ENCODE measurements around the gene TMEM243. TPM values are rescaled to one million over a fixed set of nuclear protein-coding genes. Genes with fewer than 3 reads are reported as not detected.
A peak's percentile ranks its signal among the peaks of the same experiment; 100 is the strongest.

TMEM243 gene
- total and polyA plus RNA-seq, 2 experiments from 2014 or later: 52.7 to 76.9 TPM

GRCh38 chr7:87202208-87202607 lies 17.3 kb downstream of the TMEM243 start:
- H3K4me1 ChIP-seq (ENCODE audit: insufficient read depth): no peaks in the 10 kb centered on the region; the same call in 1 of the 2 replicates
- H3K4me3 ChIP-seq: no peak overlapping the region
- H3K27me3 ChIP-seq (replicated peaks; ENCODE audit: insufficient read depth): no peaks in the 10 kb centered on the region
- DNase-seq: no peak
- TF ChIP-seq EZH2phosphoT487 (IDR thresholded peaks at IDR 0.05; ENCODE audit: insufficient read depth, low read depth) (no peak), EZH2 (IDR thresholded peaks at IDR 0.05; ENCODE audit: insufficient read depth, poor library complexity, severe bottlenecking) (no peak)
- no peaks in the 10 kb centered on the region for H3K9me3 ChIP-seq (ENCODE audit: low read depth)
- no peaks in the 10 kb centered on the region for H4K20me1 ChIP-seq (ENCODE audit: insufficient read depth)
- peaks cover 66% of the 10 kb centered on the region for H3F3A ChIP-seq (ENCODE audit: insufficient read depth)
- WGBS, 2 experiments (ENCODE audit: low coverage in 1 of 2, low lambda C conversion rate in 2 of 2, missing lambda C conversion rate in 2 of 2): 91 to 100% methylated on average over 1 of the region's 1 CpG
- H3K79me2 ChIP-seq (ENCODE audit: insufficient read depth): peaks cover 98% of the 10 kb centered on the region
- no peak overlapping the region for H3K9ac ChIP-seq
- H3K27ac ChIP-seq: no peak overlapping the region
- no peaks in the 10 kb centered on the region for H3K9me2 ChIP-seq (ENCODE audit: insufficient read depth)
- peaks cover 14% of the 10 kb centered on the region for H3K36me3 ChIP-seq (ENCODE audit: low read depth)
- in situ Hi-C loops (cut with MboI): no loop called here
- no peak overlapping the region for H2AFZ ChIP-seq
- no peak overlapping the region for H3K4me2 ChIP-seq (ENCODE audit: unreplicated experiment)

GRCh38 chr7:87199700-87200450 lies 19.7 kb downstream of the TMEM243 start:
- in situ Hi-C loops (cut with MboI): no loop called here
- TF ChIP-seq EZH2phosphoT487 (IDR thresholded peaks at IDR 0.05; ENCODE audit: insufficient read depth, low read depth) (no peak), EZH2 (IDR thresholded peaks at IDR 0.05; ENCODE audit: insufficient read depth, poor library complexity, severe bottlenecking) (no peak)

GRCh38 chr7:87199241-87199640 lies 20.3 kb downstream of the TMEM243 start:
- in situ Hi-C loops (cut with MboI): no loop called here
- no peak for DNase-seq
- Histone ChIP-seq H3K27me3 (replicated peaks; ENCODE audit: insufficient read depth) (no peaks in the 10 kb centered on the region), H4K20me1 (ENCODE audit: insufficient read depth) (no peaks in the 10 kb centered on the region), H3K9ac (no peak overlapping the region), H2AFZ (no peak overlapping the region), H3K4me2 (ENCODE audit: unreplicated experiment) (no peak overlapping the region), H3K9me3 (ENCODE audit: low read depth) (no peaks in the 10 kb centered on the region), H3K4me1 (ENCODE audit: insufficient read depth) (no peaks in the 10 kb centered on the region; the same call in 1 of the 2 replicates), H3K79me2 (ENCODE audit: insufficient read depth) (peaks cover 90% of the 10 kb centered on the region), H3K9me2 (ENCODE audit: insufficient read depth) (no peaks in the 10 kb centered on the region), H3K36me3 (ENCODE audit: low read depth) (peaks cover 42% of the 10 kb centered on the region), H3K27ac (no peak overlapping the region), H3F3A (ENCODE audit: insufficient read depth) (peaks cover 67% of the 10 kb centered on the region), H3K4me3 (no peak overlapping the region)
- WGBS, 2 experiments (ENCODE audit: low coverage in 1 of 2, low lambda C conversion rate in 2 of 2, missing lambda C conversion rate in 2 of 2): 96% methylated on average over 1 of the region's 1 CpG
- TF ChIP-seq EZH2 (IDR thresholded peaks at IDR 0.05; ENCODE audit: insufficient read depth, poor library complexity, severe bottlenecking): no peak
- no peak for TF ChIP-seq EZH2phosphoT487 (IDR thresholded peaks at IDR 0.05; ENCODE audit: insufficient read depth, low read depth)

More at GRCh38 chr7:87199700-87200450, 19.7 kb downstream of the TMEM243 start:
- WGBS, 2 experiments (ENCODE audit: low coverage in 1 of 2, low lambda C conversion rate in 2 of 2, missing lambda C conversion rate in 2 of 2): 91 to 92% methylated on average over 6 of the region's 6 CpGs
- no peaks in the 10 kb centered on the region for H3K9me3 ChIP-seq (ENCODE audit: low read depth)
- no peaks in the 10 kb centered on the region for H4K20me1 ChIP-seq (ENCODE audit: insufficient read depth)
- H3K4me2 ChIP-seq (ENCODE audit: unreplicated experiment): no peak overlapping the region
- no peaks in the 10 kb centered on the region for H3K4me1 ChIP-seq (ENCODE audit: insufficient read depth)
- H3K27ac ChIP-seq: no peak overlapping the region
- no peak overlapping the region for H3K4me3 ChIP-seq
- no peak overlapping the region for H3K9ac ChIP-seq
- H3K9me2 ChIP-seq (ENCODE audit: insufficient read depth): no peaks in the 10 kb centered on the region
- peaks cover 60% of the 10 kb centered on the region for H3F3A ChIP-seq (ENCODE audit: insufficient read depth)
- peaks cover 96% of the 10 kb centered on the region for H3K79me2 ChIP-seq (ENCODE audit: insufficient read depth)
- H2AFZ ChIP-seq: no peak overlapping the region
- H3K27me3 ChIP-seq (replicated peaks; ENCODE audit: insufficient read depth): no peaks in the 10 kb centered on the region
- H3K36me3 ChIP-seq (ENCODE audit: low read depth): peaks cover 36% of the 10 kb centered on the region
- no peak for DNase-seq

GRCh38 chr7:87193912-87194311 lies 25.6 kb downstream of the TMEM243 start:
- Histone ChIP-seq H3K27me3 (replicated peaks; ENCODE audit: insufficient read depth) (no peaks in the 10 kb centered on the region), H2AFZ (no peak overlapping the region), H3K9me3 (ENCODE audit: low read depth) (no peaks in the 10 kb centered on the region), H3K4me1 (ENCODE audit: insufficient read depth) (no peaks in the 10 kb centered on the region; the same call in 1 of the 2 replicates), H3K79me2 (ENCODE audit: insufficient read depth) (peaks cover 61% of the 10 kb centered on the region), H3K27ac (peak overlapping the region; percentile 38), H3K36me3 (ENCODE audit: low read depth) (peaks cover 93% of the 10 kb centered on the region), H3K9me2 (ENCODE audit: insufficient read depth) (no peaks in the 10 kb centered on the region), H3F3A (ENCODE audit: insufficient read depth) (peaks cover 78% of the 10 kb centered on the region), H3K9ac (no peak overlapping the region), H3K4me2 (ENCODE audit: unreplicated experiment) (no peak overlapping the region), H4K20me1 (ENCODE audit: insufficient read depth) (no peaks in the 10 kb centered on the region), H3K4me3 (no peak overlapping the region)
- 57 to 65% methylated on average over 1 of the region's 1 CpG for WGBS, 2 experiments (ENCODE audit: low coverage in 1 of 2, low lambda C conversion rate in 2 of 2, missing lambda C conversion rate in 2 of 2)
- in situ Hi-C loops (cut with MboI): no loop called here
- no peak for DNase-seq
- TF ChIP-seq EZH2 (IDR thresholded peaks at IDR 0.05; ENCODE audit: insufficient read depth, poor library complexity, severe bottlenecking): no peak
- no peak for TF ChIP-seq EZH2phosphoT487 (IDR thresholded peaks at IDR 0.05; ENCODE audit: insufficient read depth, low read depth)
